Fibroblast of lung (primary cell): ENCODE measurements around the gene TPRX1. TPM values are rescaled to one million over a fixed set of nuclear protein-coding genes. Genes with fewer than 3 reads are reported as not detected.

Source experiments
- DNase-seq, 2 donors: peaks; one replicate each; pipeline versions ENCODE4 v3.0.0 to v3.0.0-alpha.2; 2010; ENCODE audit warnings: low read depth in 2 of 2
- H2AFZ ChIP-seq: 2 replicates; pipeline ENCODE4 v1.5.1; 2012; ENCODE audit warnings: low read length, control low read depth, inconsistent platforms
- H3K27ac ChIP-seq: 2 replicates; pipeline ENCODE4 v1.5.1; 2011; ENCODE audit warnings: low read length, control low read depth; ENCODE audit not compliant: insufficient read depth
- H3K27me3 ChIP-seq: 2 replicates; pipeline ENCODE4 v1.5.1; 2011; ENCODE audit warnings: mild to moderate bottlenecking, low read length; ENCODE audit not compliant: control insufficient read depth, insufficient read depth
- H3K36me3 ChIP-seq: 2 replicates; pipeline ENCODE4 v1.5.1; 2011; ENCODE audit warnings: low read length; ENCODE audit not compliant: control insufficient read depth, insufficient read depth
- H3K4me1 ChIP-seq: 2 replicates; pipeline ENCODE4 v1.5.1; 2011; ENCODE audit warnings: low read length; ENCODE audit not compliant: control insufficient read depth, insufficient read depth; ENCODE audit errors: extremely low read depth
- H3K4me2 ChIP-seq: 2 replicates; pipeline ENCODE4 v1.5.1; 2011; ENCODE audit warnings: low read length, control low read depth; ENCODE audit not compliant: insufficient read depth; ENCODE audit errors: extremely low read depth
- H3K4me3 ChIP-seq, 4 experiments: fragments of 200-600 bp in 1 of 4; sonication (generic) in 1 of 4; replicated peaks in 1 of 4; 2 replicates each; pipeline ENCODE4 v1.5.1; 2011 to 2016; ENCODE audit warnings: low read length in 4 of 4, low read depth in 3 of 4, mild to moderate bottlenecking in 3 of 4, control low read depth in 2 of 4, inconsistent platforms in 1 of 4, mixed read lengths in 1 of 4; ENCODE audit not compliant: insufficient read depth in 1 of 4; ENCODE audit errors: control extremely low read depth in 1 of 4
- H3K79me2 ChIP-seq: 2 replicates; pipeline ENCODE4 v1.5.1; 2012; ENCODE audit warnings: mild to moderate bottlenecking, low read length, inconsistent platforms; ENCODE audit not compliant: control insufficient read depth, insufficient read depth
- H3K9ac ChIP-seq: 2 replicates; pipeline ENCODE4 v1.5.1; 2011; ENCODE audit warnings: mild to moderate bottlenecking, low read length, control low read depth; ENCODE audit not compliant: insufficient read depth
- H3K9me3 ChIP-seq: 2 replicates; pipeline ENCODE4 v1.5.1; 2012; ENCODE audit warnings: low read depth, low read length; ENCODE audit not compliant: control insufficient read depth, insufficient read depth
- H4K20me1 ChIP-seq: 2 replicates; pipeline ENCODE4 v1.5.1; 2011; ENCODE audit warnings: low read length; ENCODE audit not compliant: control insufficient read depth, insufficient read depth; ENCODE audit errors: extremely low read depth
- EZH2 ChIP-seq: IDR thresholded peaks from 2 replicates; pipeline ENCODE4 v1.5.1; 2012; ENCODE audit warnings: low read length, control low read depth, mild to moderate bottlenecking; ENCODE audit errors: missing control alignments
- polyA plus RNA-seq, 2 donors: library from polyadenylated mRNA; depleted of rRNA in 1 of 2; stranded (reverse) in 1 of 2; unstranded in 1 of 2; fragments of >200 nt; gene quantifications; 2 replicates each; pipeline ENCODE4 v1.2.1, GENCODE V29; 2011 to 2012; ENCODE audit warnings: missing spikeins in 1 of 2
- total RNA-seq: library from RNA; depleted of rRNA; stranded (reverse); fragments of >200 nt; gene quantifications from 2 replicates; pipeline ENCODE4 v1.2.1, GENCODE V29; 2014
- TF ChIP-seq, protein P1 (sequence below), 2 donors: IDR thresholded peaks in 1 of 2; conservative IDR thresholded peaks in 1 of 2; 1 replicate in 1 of 2; 2 replicates in 1 of 2; pipeline ENCODE4 v1.5.1; 2011 to 2012; ENCODE audit warnings: low read length in 2 of 2, control low read depth in 1 of 2, inconsistent platforms in 1 of 2, low read depth in 1 of 2, mild to moderate bottlenecking in 1 of 2

TPRX1 gene
- total and polyA plus RNA-seq, 2 donors (not counting 1 experiment from before 2014, with no cell fraction given): not detected

GRCh38 chr19:47836038-47836437 is 31.7 kb upstream of the TPRX1 start:
- TF ChIP-seq, protein P1, sequence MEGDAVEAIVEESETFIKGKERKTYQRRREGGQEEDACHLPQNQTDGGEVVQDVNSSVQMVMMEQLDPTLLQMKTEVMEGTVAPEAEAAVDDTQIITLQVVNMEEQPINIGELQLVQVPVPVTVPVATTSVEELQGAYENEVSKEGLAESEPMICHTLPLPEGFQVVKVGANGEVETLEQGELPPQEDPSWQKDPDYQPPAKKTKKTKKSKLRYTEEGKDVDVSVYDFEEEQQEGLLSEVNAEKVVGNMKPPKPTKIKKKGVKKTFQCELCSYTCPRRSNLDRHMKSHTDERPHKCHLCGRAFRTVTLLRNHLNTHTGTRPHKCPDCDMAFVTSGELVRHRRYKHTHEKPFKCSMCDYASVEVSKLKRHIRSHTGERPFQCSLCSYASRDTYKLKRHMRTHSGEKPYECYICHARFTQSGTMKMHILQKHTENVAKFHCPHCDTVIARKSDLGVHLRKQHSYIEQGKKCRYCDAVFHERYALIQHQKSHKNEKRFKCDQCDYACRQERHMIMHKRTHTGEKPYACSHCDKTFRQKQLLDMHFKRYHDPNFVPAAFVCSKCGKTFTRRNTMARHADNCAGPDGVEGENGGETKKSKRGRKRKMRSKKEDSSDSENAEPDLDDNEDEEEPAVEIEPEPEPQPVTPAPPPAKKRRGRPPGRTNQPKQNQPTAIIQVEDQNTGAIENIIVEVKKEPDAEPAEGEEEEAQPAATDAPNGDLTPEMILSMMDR (conservative IDR thresholded peaks at IDR 0.05 in 1 of 2, IDR thresholded peaks at IDR 0.05 in 1 of 2; ENCODE audit: low read depth in 1 of 2, low read length in 2 of 2): no peak
- no peak for TF ChIP-seq EZH2
- H3K4me3 ChIP-seq: no peak overlapping the region

DNA sequence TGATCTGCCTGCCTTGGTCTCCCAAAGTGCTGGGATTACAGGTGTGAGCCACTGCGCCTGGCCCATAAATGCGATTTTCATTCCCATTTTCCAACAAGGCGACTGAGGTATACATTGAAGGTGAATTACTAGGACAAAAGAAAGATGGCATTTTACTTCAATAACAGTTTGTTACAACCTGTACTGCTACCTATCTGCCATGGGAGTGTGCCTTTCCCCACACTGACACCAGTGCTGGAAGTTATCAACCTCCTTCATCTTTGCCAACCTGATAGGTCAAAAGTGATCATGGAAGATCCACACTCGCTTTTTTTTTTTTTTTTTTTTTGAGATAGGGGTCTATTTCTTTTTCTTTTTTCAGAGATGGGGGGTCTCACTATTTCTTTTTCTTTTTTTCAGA is 28.4 kb upstream of the TPRX1 start:
- Histone ChIP-seq H3K9ac (no peak overlapping the region), H2AFZ (no peak overlapping the region), H3K4me2 (no peak overlapping the region), H3K36me3 (no peaks in the 10 kb centered on the region), H3K27me3 (no peaks in the 10 kb centered on the region), H3K4me1 (no peaks in the 10 kb centered on the region), H3K27ac (no peak overlapping the region), H3K4me3 (no peak overlapping the region), H3K9me3 (no peaks in the 10 kb centered on the region), H4K20me1 (no peaks in the 10 kb centered on the region), H3K79me2 (no peaks in the 10 kb centered on the region)
- no peak for DNase-seq
- TF ChIP-seq EZH2: no peak
- TF ChIP-seq, protein P1 (conservative IDR thresholded peaks at IDR 0.05 in 1 of 2, IDR thresholded peaks at IDR 0.05 in 1 of 2; ENCODE audit: low read depth in 1 of 2, low read length in 2 of 2): no peak

More at GRCh38 chr19:47836038-47836437, 31.7 kb upstream of the TPRX1 start:
- H3K79me2 ChIP-seq: no peaks in the 10 kb centered on the region
- no peak overlapping the region for H2AFZ ChIP-seq
- no peaks in the 10 kb centered on the region for H3K9me3 ChIP-seq
- no peaks in the 10 kb centered on the region for H3K27me3 ChIP-seq
- no peak overlapping the region for H3K4me2 ChIP-seq
- no peak for DNase-seq
- no peaks in the 10 kb centered on the region for H4K20me1 ChIP-seq
- H3K9ac ChIP-seq: no peak overlapping the region
- H3K36me3 ChIP-seq: no peaks in the 10 kb centered on the region
- no peaks in the 10 kb centered on the region for H3K4me1 ChIP-seq
- H3K27ac ChIP-seq: no peak overlapping the region

DNA sequence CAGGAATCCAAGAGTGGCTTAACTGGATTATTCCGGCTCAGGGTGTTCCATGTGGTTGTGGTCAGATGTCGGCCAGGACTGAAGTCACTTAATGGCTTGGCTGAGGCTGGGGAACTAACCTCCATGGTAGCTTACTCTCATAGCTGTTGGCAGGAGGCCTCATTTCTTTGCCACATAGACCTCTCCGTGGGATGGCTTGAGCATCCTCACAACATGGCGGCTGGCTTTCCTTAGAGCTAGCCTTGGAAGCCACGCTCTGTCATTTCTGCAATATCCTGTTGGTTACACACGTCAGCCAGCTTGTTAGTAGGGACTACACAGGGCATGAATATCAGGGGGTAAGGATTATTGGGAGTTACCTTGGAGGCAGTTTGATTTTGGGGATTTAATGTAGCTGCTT is 22.4 kb upstream of the TPRX1 start:
- Histone ChIP-seq H3K9ac (no peak overlapping the region), H3K27me3 (peaks cover 6% of the 10 kb centered on the region), H2AFZ (no peak overlapping the region), H3K4me3 (no peak overlapping the region), H4K20me1 (no peaks in the 10 kb centered on the region), H3K4me2 (no peak overlapping the region), H3K27ac (no peak overlapping the region), H3K4me1 (no peaks in the 10 kb centered on the region), H3K79me2 (no peaks in the 10 kb centered on the region), H3K36me3 (no peaks in the 10 kb centered on the region), H3K9me3 (no peaks in the 10 kb centered on the region)
- no peak for TF ChIP-seq EZH2
- TF ChIP-seq, protein P1 (conservative IDR thresholded peaks at IDR 0.05 in 1 of 2, IDR thresholded peaks at IDR 0.05 in 1 of 2; ENCODE audit: low read depth in 1 of 2, low read length in 2 of 2): no peak
- no peak for DNase-seq
